ENCODE data around the gene SSRP1. TPM values are rescaled to one million over a fixed set of nuclear protein-coding genes. Genes with fewer than 3 reads are reported as not detected.
A peak's percentile ranks its signal among the peaks of the same experiment; 100 is the strongest.

Gene SSRP1
- total and polyA plus RNA-seq, 2 experiments from 2014 or later, result 205 to 216 TPM

- Histone ChIP-seq H3K9me2 (ENCODE audit: insufficient read depth) (no peaks in the 10 kb centered on the region), H4K20me1 (replicated peaks; ENCODE audit: insufficient read depth) (no peaks in the 10 kb centered on the region), H3K4me3 (no peak overlapping the region), H3K27ac (ENCODE audit: low read depth) (no peak overlapping the region), H2AFZ (peak overlapping the region; percentile 72), H3K4me1 (ENCODE audit: insufficient read depth) (peaks cover 43% of the 10 kb centered on the region), H3K79me2 (replicated peaks; ENCODE audit: insufficient read depth) (no peaks in the 10 kb centered on the region), H3F3A (replicated peaks; ENCODE audit: low read depth) (0 out of 2 replicates have a peak, but pooled peaks cover 3% of the 10 kb centered on the region), H3K27me3 (ENCODE audit: insufficient read depth) (peaks cover 8% of the 10 kb centered on the region; the same call in 1 of the 2 replicates), H3K4me2 (peak overlapping the region; percentile 27; the same call in 1 of the 2 replicates), H3K36me3 (ENCODE audit: insufficient read depth) (no peaks in the 10 kb centered on the region)
- H3K36me3 Mint-ChIP-seq (ENCODE audit: low read depth), result no peaks in the 10 kb centered on the region; the same call in 2 of the 3 replicates
- peaks cover 51% of the 10 kb centered on the region for H3K4me1 Mint-ChIP-seq
- no peaks in the 10 kb centered on the region for H3K9me3 Mint-ChIP-seq
- TF ChIP-seq EZH2phosphoT487 (IDR thresholded peaks at IDR 0.05; ENCODE audit: unreplicated experiment), result no peak
- TF ChIP-seq, protein P1, sequence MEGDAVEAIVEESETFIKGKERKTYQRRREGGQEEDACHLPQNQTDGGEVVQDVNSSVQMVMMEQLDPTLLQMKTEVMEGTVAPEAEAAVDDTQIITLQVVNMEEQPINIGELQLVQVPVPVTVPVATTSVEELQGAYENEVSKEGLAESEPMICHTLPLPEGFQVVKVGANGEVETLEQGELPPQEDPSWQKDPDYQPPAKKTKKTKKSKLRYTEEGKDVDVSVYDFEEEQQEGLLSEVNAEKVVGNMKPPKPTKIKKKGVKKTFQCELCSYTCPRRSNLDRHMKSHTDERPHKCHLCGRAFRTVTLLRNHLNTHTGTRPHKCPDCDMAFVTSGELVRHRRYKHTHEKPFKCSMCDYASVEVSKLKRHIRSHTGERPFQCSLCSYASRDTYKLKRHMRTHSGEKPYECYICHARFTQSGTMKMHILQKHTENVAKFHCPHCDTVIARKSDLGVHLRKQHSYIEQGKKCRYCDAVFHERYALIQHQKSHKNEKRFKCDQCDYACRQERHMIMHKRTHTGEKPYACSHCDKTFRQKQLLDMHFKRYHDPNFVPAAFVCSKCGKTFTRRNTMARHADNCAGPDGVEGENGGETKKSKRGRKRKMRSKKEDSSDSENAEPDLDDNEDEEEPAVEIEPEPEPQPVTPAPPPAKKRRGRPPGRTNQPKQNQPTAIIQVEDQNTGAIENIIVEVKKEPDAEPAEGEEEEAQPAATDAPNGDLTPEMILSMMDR (conservative IDR thresholded peaks at IDR 0.05; ENCODE audit: low read depth in 2 of 2), result no peak
- TF ChIP-seq POLR2AphosphoS5 (IDR thresholded peaks at IDR 0.05; ENCODE audit: low read depth), result no peak
- no peak for TF ChIP-seq JUNB (IDR thresholded peaks at IDR 0.05; ENCODE audit: unreplicated experiment)
- no peak for TF ChIP-seq EZH2 (IDR thresholded peaks at IDR 0.05; ENCODE audit: low read depth, unreplicated experiment)
- TF ChIP-seq, protein P2, sequence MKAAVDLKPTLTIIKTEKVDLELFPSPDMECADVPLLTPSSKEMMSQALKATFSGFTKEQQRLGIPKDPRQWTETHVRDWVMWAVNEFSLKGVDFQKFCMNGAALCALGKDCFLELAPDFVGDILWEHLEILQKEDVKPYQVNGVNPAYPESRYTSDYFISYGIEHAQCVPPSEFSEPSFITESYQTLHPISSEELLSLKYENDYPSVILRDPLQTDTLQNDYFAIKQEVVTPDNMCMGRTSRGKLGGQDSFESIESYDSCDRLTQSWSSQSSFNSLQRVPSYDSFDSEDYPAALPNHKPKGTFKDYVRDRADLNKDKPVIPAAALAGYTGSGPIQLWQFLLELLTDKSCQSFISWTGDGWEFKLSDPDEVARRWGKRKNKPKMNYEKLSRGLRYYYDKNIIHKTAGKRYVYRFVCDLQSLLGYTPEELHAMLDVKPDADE (IDR thresholded peaks at IDR 0.05), result no peak
- TF ChIP-seq REST (IDR thresholded peaks at IDR 0.05; ENCODE audit: unreplicated experiment), result no peak
- TF ChIP-seq ZNF331 (CRISPR knock-in tag; IDR thresholded peaks at IDR 0.05; ENCODE audit: low read depth), result no peak
- TF ChIP-seq ZNF114 (CRISPR knock-in tag; IDR thresholded peaks at IDR 0.05), result no peak
- no peak for TF ChIP-seq STAT1 (IDR thresholded peaks at IDR 0.05; ENCODE audit: unreplicated experiment)
- no peak for TF ChIP-seq CREB1 (CRISPR knock-in tag; IDR thresholded peaks at IDR 0.05; ENCODE audit: low read depth)
- TF ChIP-seq NANOG (IDR thresholded peaks at IDR 0.05; ENCODE audit: borderline replicate concordance), result no peak
- TF ChIP-seq ZNF462 (CRISPR knock-in tag; IDR thresholded peaks at IDR 0.05), result no peak
- ATAC-seq (no peak), DNase-seq (ENCODE audit: low spot score) (no peak)
- peaks cover 22% of the 10 kb centered on the region for H3K27me3 Mint-ChIP-seq (ENCODE audit: insufficient read depth, low read depth, poor library complexity)
- H3K4me3 Mint-ChIP-seq, result no peak overlapping the region
- H3K27ac Mint-ChIP-seq, result no peak overlapping the region
These were observed 8.1 kb upstream of the SSRP1 start for GRCh38 chr11:57343825-57344224.
